Dedifferentiated amniotic fluid mesenchymal stem cell (primary cell): ENCODE data around the gene SGTB.
"Not testable (repeated sequence)": the region's sequence is repeated elsewhere in the genome, so short reads cannot be mapped to it uniquely, and the experiment has no call there.

Source experiments
- DNase-seq: peaks from one replicate; pipeline ENCODE4 v3.0.0-alpha.2; 2016; ENCODE audit errors: extremely low spot score

The SGTB gene

GRCh38 chr5:65734196-65734775 lies 12.4 kb upstream of the SGTB start:
- DNase-seq, result not testable (repeated sequence)

GRCh38 chr5:65732046-65732445 lies 10.1 kb upstream of the SGTB start:
- DNase-seq, result not testable (repeated sequence)

GRCh38 chr5:65730910-65731309 lies 9.0 kb upstream of the SGTB start:
- no peak for DNase-seq

GRCh38 chr5:65728218-65728617 lies 6.3 kb upstream of the SGTB start:
- DNase-seq, result no peak

GRCh38 chr5:65727491-65728156 lies 5.7 kb upstream of the SGTB start:
- DNase-seq, result no peak

- DNase-seq, result peak; percentile 54
Observed at GRCh38 chr5:65722575-65723403, 880 bp upstream of the SGTB start.

- DNase-seq, result peak; percentile 67
Observed at GRCh38 chr5:65721050-65721719, 724 bp downstream of the SGTB start.

GRCh38 chr5:65718576-65719310 lies 3.2 kb downstream of the SGTB start:
- no peak for DNase-seq

GRCh38 chr5:65708145-65708544 lies 13.8 kb downstream of the SGTB start:
- DNase-seq, result no peak

GRCh38 chr5:65707663-65708062 lies 14.2 kb downstream of the SGTB start:
- no peak for DNase-seq

GRCh38 chr5:65704621-65705239 lies 17.2 kb downstream of the SGTB start:
- DNase-seq, result no peak

- DNase-seq, result no peak
Observed at GRCh38 chr5:65702036-65702435, 19.9 kb downstream of the SGTB start.

- no peak for DNase-seq
Observed at GRCh38 chr5:65699338-65699737, 22.6 kb downstream of the SGTB start.

GRCh38 chr5:65696892-65697291 lies 25.0 kb downstream of the SGTB start:
- DNase-seq, result no peak

- no peak for DNase-seq
Observed at GRCh38 chr5:65695896-65696295, 26.0 kb downstream of the SGTB start.

- DNase-seq, result no peak
Observed at GRCh38 chr5:65695162-65695755, 26.6 kb downstream of the SGTB start.

GRCh38 chr5:65693121-65693520 lies 28.8 kb downstream of the SGTB start:
- DNase-seq, result no peak

- no peak for DNase-seq
Observed at GRCh38 chr5:65682148-65682547, 39.8 kb downstream of the SGTB start.

- DNase-seq, result not testable (repeated sequence)
Observed at GRCh38 chr5:65676056-65676455, 45.9 kb downstream of the SGTB start.

- no peak for DNase-seq
Observed at GRCh38 chr5:65674749-65675148, 47.2 kb downstream of the SGTB start.

- peak; percentile 33 for DNase-seq
Observed at GRCh38 chr5:65672796-65673195, 49.1 kb downstream of the SGTB start.
